Measurements from ENCODE around the gene PACSIN2. TPM values are rescaled to one million over a fixed set of nuclear protein-coding genes. Genes with fewer than 3 reads are reported as not detected.
"Not testable (repeated sequence)": the region's sequence is repeated elsewhere in the genome, so short reads cannot be mapped to it uniquely, and the experiment has no call there.

PACSIN2 gene
- total RNA-seq, 1 experiment from 2014 or later = 35.9 TPM

- peak; percentile 29 for DNase-seq (ENCODE audit: low spot score)
These were observed 49.8 kb downstream of the PACSIN2 start for GRCh38 chr22:42964994-42965699.

GRCh38 chr22:42963231-42963595 lies 51.7 kb downstream of the PACSIN2 start:
- no peak for DNase-seq (ENCODE audit: low spot score)

GRCh38 chr22:42962295-42963230 lies 52.4 kb downstream of the PACSIN2 start:
- no peak for DNase-seq (ENCODE audit: low spot score)

DNA sequence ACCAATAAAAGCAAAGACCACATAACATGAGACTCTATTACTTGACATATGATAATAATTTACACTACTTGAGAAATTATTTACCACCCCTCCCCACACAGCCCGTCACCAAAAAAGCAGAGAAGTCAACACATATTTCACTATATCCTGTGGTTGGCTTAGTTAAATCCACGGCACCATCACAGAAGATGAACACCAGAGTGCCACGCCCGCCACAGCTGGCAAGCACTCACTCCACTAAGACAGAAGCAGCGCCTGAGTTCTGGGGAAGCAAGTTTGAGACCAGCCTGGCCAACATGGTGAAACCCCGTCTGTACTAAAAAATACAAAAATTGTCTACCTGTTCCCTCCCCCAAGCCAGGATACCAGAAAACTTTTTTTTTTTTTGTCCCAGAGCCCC lies 53.1 kb downstream of the PACSIN2 start:
- DNase-seq (ENCODE audit: low spot score) = no peak

- DNase-seq (ENCODE audit: low spot score) = not testable (repeated sequence)
These were observed 53.6 kb downstream of the PACSIN2 start for GRCh38 chr22:42961400-42961690.

DNA sequence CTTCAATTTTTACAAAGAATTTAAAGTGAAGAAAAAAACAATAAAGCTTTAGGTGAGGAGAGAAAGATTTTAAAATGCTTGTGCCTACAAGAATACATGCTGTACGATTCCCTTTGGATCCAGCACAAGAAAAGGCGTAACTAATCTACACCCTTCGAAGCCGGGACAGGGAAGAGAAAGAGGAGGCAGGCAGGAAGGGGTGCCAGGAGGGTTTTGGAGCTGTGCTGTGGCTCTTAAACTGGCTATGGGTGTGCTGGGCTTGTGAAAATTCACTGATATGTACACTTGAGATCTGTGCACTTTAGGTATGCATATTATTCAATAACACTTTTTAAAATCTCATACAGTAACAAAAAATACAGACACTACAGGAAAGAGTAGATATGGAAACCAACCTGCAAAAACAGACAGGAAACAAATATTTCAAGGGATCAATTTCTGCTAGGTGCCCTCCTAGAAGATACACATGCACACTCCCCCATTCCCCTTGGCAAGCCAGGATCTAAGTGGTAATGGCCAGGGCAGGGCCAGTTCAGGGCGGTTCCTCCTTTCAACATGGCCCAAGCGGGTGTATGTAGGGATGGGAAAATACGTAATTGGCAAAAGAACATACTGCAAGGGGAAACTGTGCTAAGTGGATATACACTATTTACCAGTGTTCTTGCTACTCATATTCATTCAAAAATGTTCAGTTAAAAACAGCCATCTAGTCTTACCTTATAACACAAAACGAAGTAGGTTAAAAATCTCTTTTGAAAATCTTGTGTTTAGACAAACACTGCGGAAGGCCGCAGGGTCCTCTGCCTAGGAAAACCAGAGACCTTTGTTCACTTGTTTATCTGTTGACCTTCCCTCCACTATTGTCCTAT lies 54.2 kb downstream of the PACSIN2 start:
- no peak for DNase-seq (ENCODE audit: low spot score)

DNA sequence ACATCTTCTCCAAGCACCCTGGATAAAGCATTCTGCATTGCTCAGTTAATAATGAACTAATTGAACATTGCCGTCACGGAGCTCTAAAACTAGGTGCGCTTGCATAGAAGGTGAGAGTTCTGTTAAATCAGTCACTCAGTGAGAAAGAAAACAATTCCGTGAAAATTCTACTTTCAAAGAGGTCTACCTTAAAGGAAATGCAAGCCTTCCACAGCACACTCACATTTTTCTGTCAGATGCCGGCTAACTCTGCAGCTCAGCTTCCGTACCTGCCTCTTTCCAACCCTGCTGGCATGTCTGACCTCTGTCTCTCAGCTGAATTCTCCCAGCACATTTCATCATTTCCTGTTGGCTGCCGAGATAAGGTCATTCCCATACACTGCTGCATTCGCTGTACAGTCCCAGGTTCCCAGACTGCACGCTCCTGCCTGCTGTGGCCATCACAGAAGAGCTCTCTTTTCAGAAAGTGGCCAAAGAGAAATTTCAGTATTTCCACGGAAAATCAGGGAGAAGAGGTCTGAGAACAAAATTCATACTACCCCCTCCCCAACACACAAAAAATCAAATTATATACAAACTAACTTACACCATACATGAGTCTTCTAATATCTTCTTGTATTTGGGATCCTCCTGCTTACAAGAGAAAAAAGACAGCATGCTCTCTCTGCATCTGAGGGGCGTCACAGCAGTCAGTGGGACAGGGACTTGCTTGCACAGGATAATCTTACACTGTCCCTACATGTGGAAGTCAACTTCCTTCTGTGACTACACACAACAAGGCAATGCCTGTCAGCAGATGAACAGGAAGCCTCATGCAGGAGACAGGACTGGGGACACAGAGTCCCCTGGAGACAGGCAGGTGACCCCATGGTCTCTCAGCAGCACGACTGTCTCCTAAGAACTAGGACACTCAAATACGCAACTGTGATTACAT lies 55.1 kb downstream of the PACSIN2 start:
- DNase-seq (ENCODE audit: low spot score) = peak; percentile 63

GRCh38 chr22:42958937-42959336 lies 56.0 kb downstream of the PACSIN2 start:
- no peak for DNase-seq (ENCODE audit: low spot score)

GRCh38 chr22:42957958-42958357 lies 57.0 kb downstream of the PACSIN2 start:
- no peak for DNase-seq (ENCODE audit: low spot score)

DNA sequence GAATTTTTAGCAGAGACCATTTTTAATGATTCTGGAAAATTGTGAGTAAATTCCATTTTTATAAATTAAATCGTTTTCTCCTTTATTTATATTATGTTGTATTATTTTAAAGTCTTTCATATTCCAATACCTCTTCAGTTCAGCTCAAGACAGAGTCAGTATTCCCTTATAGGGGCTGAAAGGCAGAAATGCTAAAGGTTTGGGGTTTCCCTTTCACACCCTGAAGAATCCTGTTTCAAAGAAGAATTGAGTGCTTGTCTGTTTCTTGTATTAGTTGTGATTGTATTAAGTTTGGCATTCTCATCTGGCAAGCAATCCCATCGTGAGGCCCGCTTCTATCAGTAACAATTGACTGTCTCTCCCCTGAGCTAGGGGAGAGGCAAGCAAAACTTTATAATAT lies 57.4 kb downstream of the PACSIN2 start:
- no peak for DNase-seq (ENCODE audit: low spot score)

DNA sequence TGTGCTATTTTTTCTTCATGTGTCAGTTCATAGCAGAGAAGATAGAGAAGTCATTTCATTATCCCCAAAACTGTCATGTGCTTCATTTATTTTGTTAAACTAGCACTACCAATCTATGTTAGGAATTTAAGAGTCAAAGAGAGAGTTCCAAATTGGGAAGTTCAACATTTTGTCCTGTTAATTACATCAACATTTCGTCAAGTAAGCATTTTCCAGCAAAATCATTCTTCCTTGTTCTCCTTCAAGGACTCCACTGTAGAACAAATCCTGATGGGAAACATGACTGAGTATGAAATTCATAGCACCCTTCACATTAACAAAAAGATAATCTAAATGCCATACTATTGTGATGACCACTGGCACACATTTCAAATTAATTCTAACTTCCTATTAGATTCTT lies 59.1 kb downstream of the PACSIN2 start:
- DNase-seq (ENCODE audit: low spot score) = no peak

DNA sequence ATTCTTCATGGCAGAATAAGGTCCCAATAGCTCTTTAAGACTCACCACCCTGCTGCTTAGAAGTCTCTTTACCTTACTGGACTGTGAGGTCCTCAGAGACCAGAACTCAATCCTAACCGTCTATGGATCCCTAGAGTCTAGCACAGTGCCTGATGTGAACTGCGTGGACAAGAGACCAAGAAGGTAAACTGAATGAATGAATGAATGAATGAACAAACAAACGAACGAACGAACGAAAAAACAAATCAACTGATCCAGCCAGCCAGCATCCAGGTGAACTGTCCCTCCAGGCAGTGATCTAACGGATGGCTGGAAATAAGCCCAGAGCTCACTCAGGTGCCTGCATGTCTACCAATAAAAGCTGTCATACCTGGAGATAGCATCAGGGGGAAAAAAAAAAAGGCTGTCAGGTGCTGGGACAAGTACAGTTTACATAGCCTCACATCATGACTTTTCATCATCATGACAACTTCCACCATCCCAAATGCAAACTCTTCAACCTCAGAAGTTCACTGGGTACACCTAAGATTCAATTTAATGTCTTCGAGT lies 59.8 kb downstream of the PACSIN2 start:
- no peak for DNase-seq (ENCODE audit: low spot score)

GRCh38 chr22:42953751-42954150 lies 61.2 kb downstream of the PACSIN2 start:
- not testable (repeated sequence) for DNase-seq (ENCODE audit: low spot score)

- no peak for DNase-seq (ENCODE audit: low spot score)
These were observed 63.7 kb downstream of the PACSIN2 start for GRCh38 chr22:42951093-42951710.

- no peak for DNase-seq (ENCODE audit: low spot score)
These were observed 64.7 kb downstream of the PACSIN2 start for GRCh38 chr22:42950281-42950680.

GRCh38 chr22:42949159-42949558 lies 65.8 kb downstream of the PACSIN2 start:
- no peak for DNase-seq (ENCODE audit: low spot score)

DNA sequence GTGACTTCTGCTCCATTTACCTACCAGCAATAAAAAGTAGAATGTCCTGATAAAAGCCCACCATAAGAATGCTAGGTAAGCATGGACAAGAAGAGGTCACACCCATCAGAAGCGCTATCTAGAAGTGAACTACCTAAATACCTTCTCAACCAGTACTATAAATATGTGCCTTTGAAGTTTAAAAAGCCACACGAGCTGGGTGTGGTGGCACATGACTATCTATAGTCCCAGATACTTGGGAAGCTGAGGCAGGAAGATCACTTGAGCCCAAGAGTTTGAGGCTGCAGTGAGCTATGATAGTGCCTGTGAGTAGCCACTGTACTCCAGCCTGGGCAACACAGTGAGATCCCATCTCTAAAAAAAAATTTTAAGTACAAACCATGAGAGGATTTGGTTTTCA lies 66.7 kb downstream of the PACSIN2 start:
- DNase-seq (ENCODE audit: low spot score) = no peak

GRCh38 chr22:42947211-42947990 lies 67.5 kb downstream of the PACSIN2 start:
- no peak for DNase-seq (ENCODE audit: low spot score)

DNA sequence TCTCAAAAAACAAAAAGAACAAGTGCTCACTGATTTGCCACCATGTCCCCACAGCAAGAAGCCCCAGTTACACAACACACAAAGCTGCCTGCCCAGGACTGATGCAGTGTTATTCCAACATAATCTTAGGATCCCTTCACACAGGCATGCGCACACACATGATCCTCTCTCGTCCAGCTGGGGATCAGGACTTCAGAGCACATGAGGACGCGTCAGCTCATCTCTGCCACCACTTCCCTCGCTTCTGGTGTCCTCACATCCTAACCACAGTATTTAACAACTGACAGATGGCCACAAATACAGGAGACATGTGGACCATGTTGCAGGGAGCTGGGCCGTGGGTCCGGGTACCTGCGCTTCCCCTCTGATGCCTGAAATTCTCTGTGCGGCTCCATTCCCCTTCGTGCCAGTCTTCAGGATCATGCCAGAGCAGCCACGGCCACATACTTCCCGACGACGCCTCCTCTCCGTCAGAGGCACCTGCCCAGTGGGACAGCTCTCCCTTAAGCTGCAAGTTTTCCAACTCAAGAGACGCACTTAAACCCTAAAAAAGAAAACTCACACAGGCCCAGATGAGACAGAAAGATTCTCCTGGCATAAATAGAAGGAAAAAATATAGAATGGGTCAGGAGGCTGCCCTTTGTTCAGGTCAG lies 68.3 kb downstream of the PACSIN2 start:
- no peak for DNase-seq (ENCODE audit: low spot score)
